Measurements from ENCODE around the gene MTSS2.

- TF ChIP-seq SUZ12 (IDR thresholded peaks at IDR 0.05; ENCODE audit: extremely low read depth, insufficient read depth, insufficient read length), result no peak
- TF ChIP-seq YY1 (IDR thresholded peaks at IDR 0.05; ENCODE audit: insufficient read depth, insufficient read length), result no peak
- no peak for TF ChIP-seq ZNF274 (IDR thresholded peaks at IDR 0.05; ENCODE audit: low read depth, low read length)
Observed at GRCh38 chr16:70700101-70701020, 14.5 kb upstream of the MTSS2 start.
